ENCODE data around the gene PSMC5. TPM values are rescaled to one million over a fixed set of nuclear protein-coding genes. Genes with fewer than 3 reads are reported as not detected.
A peak's percentile ranks its signal among the peaks of the same experiment; 100 is the strongest.

PSMC5 gene
- total RNA-seq (100 to 1,000 TPM in 3 of 4 donors, 10 to 100 TPM in 1; 94.2 to 161 (median 113) TPM), polyA plus RNA-seq (100 to 1,000 TPM in 2 of 3 donors, 10 to 100 TPM in 1; 95.7 to 157 (median 130) TPM)

GRCh38 chr17:63827002-63827800, at the start of gene PSMC5, which contains the start of gene FTSJ3:
Gene PSMC5 (plus strand): TSS chr17:63827431. CDS start chr17:63827491, 60 bp downstream.
Gene FTSJ3 (minus strand): TSS chr17:63827663. CDS start chr17:63826902, 761 bp downstream.
- peaks cover 0 to 33% (median 28%) of the 10 kb centered on the region in 4 donors for H3K4me1 ChIP-seq
- peaks cover 51 to 72% (median 63%) of the 10 kb centered on the region in 4 donors for H3K36me3 ChIP-seq
- no peaks in the 10 kb centered on the region for H3K9me3 ChIP-seq

GRCh38 chr17:63780507-63780906, 46.7 kb upstream of the PSMC5 start:
- 82 to 85% methylated on average over 1 of the region's 1 CpG for WGBS, 2 donors
- Histone ChIP-seq H3K27ac (no peak overlapping the region), H3K4me1 (peaks cover 0 to 53% (median 39%) of the 10 kb centered on the region in 4 donors), H3K4me3 (no peak overlapping the region), H3K27me3 (no peaks in the 10 kb centered on the region), H3K36me3 (peaks cover 0 to 37% (median 7%) of the 10 kb centered on the region in 4 donors), H3K9me3 (no peaks in the 10 kb centered on the region)
- intact Hi-C loops (cut with DNase I): no loop called here
- TF ChIP-seq POLR2A (IDR thresholded peaks at IDR 0.05) (no peak), EP300 (IDR thresholded peaks at IDR 0.05) (no peak), POLR2AphosphoS5 (IDR thresholded peaks at IDR 0.05) (no peak), CTCF (IDR thresholded peaks at IDR 0.05) (no peak)
- DNase-seq: no peak

More at GRCh38 chr17:63827002-63827800, at the start of gene PSMC5, which contains the start of gene FTSJ3:
- peak; percentile 98 for DNase-seq
- Histone ChIP-seq H3K27ac (peak within 1 kb of the TSS; percentile 82 to 92 (median 89)), H3K27me3 (no peaks in the 10 kb centered on the region), H3K4me3 (peak within 1 kb of the TSS; percentile 51 to 86 (median 68))
- intact Hi-C loops (cut with DNase I): loop anchor here (1.0 to 5.0 kb wide), 4 partner anchors 15 to 680 kb away; partner anchors contain the start of genes CEP95, DDX5, MAP3K3 and SMARCD2
- 0% methylated on average over 58 of the region's 58 CpGs for WGBS, 2 donors
- no peak for TF ChIP-seq EP300 (IDR thresholded peaks at IDR 0.05)
- peak; percentile 86 to 97 (median 94) for TF ChIP-seq POLR2AphosphoS5 (IDR thresholded peaks at IDR 0.05)
- peak; percentile 30 to 62 (median 44) for TF ChIP-seq CTCF (IDR thresholded peaks at IDR 0.05)
- peak; percentile 88 to 91 for TF ChIP-seq POLR2A (IDR thresholded peaks at IDR 0.05)

- Histone ChIP-seq H3K4me3 (no peak overlapping the region), H3K27me3 (no peaks in the 10 kb centered on the region), H3K4me1 (peaks cover 0 to 53% (median 35%) of the 10 kb centered on the region in 4 donors), H3K36me3 (peaks cover 0 to 37% (median 7%) of the 10 kb centered on the region in 4 donors), H3K27ac (no peak overlapping the region), H3K9me3 (no peaks in the 10 kb centered on the region)
- intact Hi-C loops (cut with DNase I): no loop called here
- DNase-seq: no peak
- TF ChIP-seq POLR2A (IDR thresholded peaks at IDR 0.05) (no peak), POLR2AphosphoS5 (IDR thresholded peaks at IDR 0.05) (no peak), CTCF (IDR thresholded peaks at IDR 0.05) (no peak), EP300 (IDR thresholded peaks at IDR 0.05) (no peak)
- 98 to 99% methylated on average over 4 of the region's 4 CpGs for WGBS, 2 donors
Observed at GRCh38 chr17:63780928-63781327, 46.3 kb upstream of the PSMC5 start.

GRCh38 chr17:63783522-63783921, 43.7 kb upstream of the PSMC5 start:
- Histone ChIP-seq H3K4me3 (no peak overlapping the region), H3K27ac (no peak overlapping the region), H3K4me1 (peaks cover 0 to 35% (median 26%) of the 10 kb centered on the region in 4 donors), H3K36me3 (peaks cover 10 to 40% (median 19%) of the 10 kb centered on the region in 4 donors), H3K27me3 (no peaks in the 10 kb centered on the region), H3K9me3 (no peaks in the 10 kb centered on the region)
- intact Hi-C loops (cut with DNase I): no loop called here
- TF ChIP-seq EP300 (IDR thresholded peaks at IDR 0.05) (no peak), CTCF (IDR thresholded peaks at IDR 0.05) (no peak), POLR2A (IDR thresholded peaks at IDR 0.05) (no peak), POLR2AphosphoS5 (IDR thresholded peaks at IDR 0.05) (no peak)
- no peak for DNase-seq
- WGBS, 2 donors: 82 to 89% methylated on average over 6 of the region's 6 CpGs

All from sigmoid colon (tissue), 7 donors.